HG02884 (cell line): ENCODE measurements around the gene NMNAT3.
"Not testable (repeated sequence)": the region's sequence is repeated elsewhere in the genome, so short reads cannot be mapped to it uniquely, and the experiment has no call there.

Source experiments
- ATAC-seq: cut with Tn5 transposase; IDR thresholded peaks from one replicate; pipeline ENCODE4 v1.9.1; 2021; ENCODE audit warnings: mild to moderate bottlenecking, moderate library complexity; ENCODE audit not compliant: unreplicated experiment

NMNAT3 gene

DNA sequence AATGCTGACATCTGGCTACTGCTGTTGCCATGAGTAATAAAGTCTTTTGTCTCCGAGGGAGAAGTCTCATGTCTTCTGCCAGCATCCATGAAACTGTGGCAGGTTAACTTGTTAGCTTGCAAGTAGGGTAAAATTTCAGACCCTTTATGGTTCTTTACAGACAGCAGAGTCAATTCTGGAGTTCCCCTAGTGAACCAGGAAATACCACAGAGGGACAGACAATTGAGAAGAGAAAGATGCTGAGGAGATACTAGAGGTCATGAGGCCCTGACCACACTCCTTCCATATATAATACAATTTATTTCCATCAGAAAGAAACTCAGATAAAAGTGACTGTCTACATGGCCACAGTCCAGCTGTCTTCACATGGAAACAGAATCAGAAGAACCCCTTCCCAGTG is 38.1 kb downstream of the NMNAT3 start:
- ATAC-seq, result peak; percentile 62

DNA sequence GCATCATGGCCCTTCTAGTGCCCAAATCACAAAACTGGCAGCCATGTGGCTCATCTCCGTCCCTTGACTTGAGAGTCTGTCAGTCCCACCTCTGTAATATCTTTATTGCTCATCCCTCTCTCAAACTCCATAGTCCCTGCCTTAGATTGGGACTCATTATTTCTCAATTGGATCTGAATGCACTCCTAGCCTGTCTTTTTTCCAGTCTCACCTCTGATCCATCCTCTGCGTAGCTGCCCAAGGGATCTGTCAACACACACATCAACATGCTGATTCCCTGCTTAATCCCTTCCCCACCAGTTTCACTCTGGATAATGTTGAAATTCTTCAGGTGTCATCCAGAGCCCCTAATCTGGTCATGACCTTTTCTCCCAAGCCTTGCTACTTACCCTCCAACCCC is 39.3 kb downstream of the NMNAT3 start:
- no peak for ATAC-seq

DNA sequence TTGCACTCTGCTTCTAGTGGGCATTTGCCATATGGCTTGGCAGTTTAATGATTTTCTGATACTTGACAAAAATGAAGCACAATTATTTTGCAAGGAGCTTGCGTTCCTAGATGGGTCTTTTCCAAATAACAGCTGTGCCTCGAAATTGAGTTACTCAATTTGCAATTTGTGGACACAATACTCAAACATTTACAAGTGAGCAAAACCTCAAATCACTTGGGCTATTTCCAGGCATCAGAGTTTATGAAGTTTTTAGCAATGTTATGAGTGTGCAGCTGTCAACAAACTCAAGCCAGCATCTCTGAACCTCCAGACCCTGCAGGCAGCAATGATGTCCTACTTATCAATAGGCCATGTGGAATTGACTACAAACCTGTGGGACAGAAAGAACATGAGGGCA is 41.3 kb downstream of the NMNAT3 start:
- ATAC-seq, result no peak

DNA sequence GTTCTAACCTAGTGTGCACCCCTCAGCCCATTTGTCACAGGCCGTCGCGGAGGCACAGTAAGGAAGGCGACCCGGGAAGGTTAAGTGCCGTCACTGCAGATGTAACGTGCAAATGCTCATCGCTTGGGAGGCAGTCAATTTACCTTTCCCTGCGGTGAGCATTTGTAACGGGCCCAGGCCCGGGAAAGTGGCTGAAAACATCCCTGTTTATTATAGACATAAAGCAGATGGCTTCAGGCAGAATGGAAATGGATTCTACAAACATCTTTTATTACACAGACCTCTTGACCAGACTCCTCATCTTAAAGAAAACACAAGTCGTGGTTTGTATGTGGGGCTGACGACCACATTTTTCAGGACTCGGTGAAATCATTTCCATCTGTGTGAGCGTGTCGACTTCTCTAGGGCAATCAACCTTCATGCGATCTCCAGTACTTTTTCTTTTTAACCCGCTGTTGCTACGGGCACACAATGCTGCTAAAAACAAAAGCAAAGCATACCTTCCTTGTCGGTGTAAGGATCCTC is 43.6 kb downstream of the NMNAT3 start:
- no peak for ATAC-seq

DNA sequence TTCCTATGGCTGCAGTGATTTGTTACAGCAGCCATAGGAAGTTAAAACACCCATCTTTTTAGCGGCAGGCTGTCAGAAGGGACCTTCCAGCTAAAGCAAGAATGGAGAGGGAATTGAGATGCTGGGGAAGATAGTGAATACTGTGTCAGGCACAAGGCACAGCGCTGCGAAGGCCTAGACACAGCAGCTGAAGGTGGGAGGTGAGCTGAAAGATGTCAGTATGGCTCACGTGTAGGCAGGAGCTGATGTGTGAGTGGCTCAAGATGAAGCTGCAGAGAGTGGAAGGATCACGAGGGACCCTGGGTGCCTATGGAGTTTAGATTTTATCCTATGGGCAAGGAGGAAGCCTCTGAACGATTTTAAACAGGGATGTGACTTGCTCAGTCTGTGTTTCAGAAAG is 44.3 kb downstream of the NMNAT3 start:
- ATAC-seq, result no peak

DNA sequence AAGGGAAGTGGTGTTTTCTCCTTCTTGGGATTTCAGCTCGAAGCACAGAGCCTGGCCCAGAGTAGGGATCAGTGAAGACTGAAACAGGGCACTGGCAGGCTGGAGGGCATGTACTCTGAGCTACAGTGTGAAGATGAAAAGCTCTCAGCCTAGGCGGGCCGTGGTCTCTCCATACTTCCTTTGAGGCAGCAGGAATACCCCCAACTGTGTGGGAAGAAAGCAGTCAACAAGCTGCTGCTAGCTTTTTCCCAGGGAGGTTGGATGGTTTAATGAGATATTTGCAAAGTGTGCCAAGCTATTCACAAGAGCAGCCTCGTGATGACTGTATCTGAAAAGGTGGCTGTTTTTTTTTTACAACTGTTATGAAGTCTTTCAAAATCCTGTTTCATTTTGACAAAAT is 47.2 kb downstream of the NMNAT3 start:
- ATAC-seq, result no peak

DNA sequence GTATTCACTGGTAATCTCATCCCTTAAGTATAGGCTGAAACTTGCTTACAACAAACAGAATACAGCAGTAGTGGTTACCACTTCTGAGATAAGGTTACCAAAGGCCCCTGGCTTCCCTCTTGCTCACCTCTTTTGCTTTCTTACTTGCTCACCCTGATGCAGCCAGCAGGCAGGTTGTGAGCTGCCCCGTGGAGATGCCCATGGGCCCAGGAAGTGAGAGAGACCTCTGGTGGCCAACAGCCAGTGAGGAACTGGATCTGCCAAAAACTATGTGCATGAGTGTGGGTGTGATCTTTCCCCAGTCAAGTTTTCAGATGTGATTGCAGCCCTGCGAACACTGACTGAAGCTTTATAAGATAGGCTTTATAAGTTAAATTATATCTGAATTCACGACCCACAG is 48.7 kb downstream of the NMNAT3 start:
- peak; percentile 67 for ATAC-seq

DNA sequence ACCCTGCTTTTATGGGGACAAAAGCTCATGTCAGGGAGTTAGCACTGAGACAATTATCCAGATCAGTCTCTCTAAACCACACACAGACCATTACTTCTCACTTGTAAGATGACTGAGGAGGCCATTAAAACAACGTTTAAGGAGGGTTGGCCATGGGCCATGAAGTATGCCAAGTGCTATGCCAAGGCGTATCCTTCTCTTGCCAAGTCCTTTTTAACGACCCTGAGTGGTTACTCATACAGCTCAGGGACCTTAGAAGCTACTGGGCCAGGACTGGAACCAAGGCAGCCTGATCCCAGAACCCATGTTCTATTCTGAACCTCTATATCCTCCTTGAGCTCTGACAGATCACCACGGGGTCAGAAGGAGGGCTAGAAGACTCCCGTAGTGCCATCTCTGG is 50.0 kb downstream of the NMNAT3 start:
- no peak for ATAC-seq

DNA sequence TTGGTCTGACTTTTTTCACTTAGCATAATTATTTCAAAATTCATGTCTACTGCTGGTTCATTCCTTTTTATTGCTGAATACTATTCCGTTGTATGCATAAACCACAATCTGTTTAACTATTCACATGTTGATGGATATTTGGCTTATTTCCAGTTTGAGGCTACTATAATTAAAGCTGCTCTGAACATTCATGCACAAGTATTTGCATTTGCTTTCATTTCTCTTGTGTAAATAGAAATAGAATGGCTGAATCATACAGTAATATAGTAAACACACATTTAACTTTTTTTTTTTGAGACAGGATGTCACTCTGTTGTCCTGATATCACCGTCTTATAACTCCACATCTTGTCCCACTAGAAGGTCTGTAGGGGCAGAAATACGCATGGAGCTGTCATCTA is 57.3 kb downstream of the NMNAT3 start:
- no peak for ATAC-seq

DNA sequence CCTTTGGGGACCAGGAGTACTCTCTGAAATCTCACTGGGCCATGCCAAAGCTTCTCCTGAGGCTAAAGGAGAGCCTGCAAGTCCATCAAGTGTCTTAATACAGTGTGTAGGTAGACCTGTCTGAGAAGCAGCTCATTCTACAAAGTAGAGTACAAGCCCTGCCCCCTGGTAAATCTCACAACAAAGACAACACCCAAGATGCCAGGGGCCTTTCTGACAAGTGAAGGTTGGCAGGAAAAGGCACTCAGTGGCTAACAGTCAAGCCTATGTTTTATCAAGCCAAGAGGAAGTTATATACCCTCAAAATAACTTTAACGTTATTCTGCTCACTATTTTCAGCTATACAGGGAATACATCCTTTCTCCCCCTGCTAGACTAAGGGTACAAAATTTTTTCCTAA is 58.3 kb downstream of the NMNAT3 start:
- no peak for ATAC-seq

DNA sequence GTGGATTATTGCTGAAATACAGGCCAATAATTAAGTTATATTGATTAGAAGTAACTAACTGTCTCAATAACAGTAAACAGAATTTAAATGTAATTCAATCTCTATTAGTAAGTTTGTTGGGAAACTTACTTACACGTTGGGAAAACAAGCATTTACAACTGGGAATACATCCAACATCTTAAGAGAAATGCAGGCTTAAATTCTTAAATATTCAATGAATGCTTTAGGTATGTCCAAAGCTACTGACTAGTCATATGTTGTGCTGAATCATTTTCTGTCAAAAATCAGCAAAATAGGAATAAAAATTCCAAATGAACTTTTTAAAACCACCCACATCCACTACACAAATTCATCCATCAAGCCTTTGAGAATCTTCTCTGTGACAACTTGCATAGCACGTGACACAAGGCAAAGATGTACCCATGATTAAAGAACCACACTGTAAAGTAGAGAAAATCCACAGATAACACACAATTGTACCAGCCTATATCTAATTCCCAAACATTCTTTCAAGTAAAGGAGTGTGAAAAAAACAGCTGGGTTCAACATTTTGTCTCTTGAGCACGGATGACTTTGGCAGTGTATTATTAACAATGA is 60.0 kb downstream of the NMNAT3 start:
- ATAC-seq, result no peak

DNA sequence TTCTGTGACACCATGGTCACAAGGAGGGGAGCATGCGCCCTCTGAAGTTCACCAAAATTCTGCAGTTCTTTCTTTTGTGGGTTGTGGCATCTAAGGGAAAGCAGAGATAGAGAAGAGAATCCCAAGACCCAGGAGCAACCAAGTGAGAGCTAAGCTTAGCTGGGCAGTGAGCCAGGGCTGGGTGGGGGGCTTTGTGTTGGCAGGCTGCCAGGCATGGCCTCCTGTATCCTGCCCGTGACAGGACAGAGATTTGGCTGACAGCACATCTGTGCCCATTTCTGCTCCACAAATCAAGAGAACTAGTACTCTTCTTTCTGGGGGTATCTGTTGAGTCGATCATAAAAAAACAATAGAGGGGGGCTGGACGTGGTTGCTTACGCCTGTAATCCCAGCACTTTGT is 66.2 kb downstream of the NMNAT3 start:
- ATAC-seq, result no peak

DNA sequence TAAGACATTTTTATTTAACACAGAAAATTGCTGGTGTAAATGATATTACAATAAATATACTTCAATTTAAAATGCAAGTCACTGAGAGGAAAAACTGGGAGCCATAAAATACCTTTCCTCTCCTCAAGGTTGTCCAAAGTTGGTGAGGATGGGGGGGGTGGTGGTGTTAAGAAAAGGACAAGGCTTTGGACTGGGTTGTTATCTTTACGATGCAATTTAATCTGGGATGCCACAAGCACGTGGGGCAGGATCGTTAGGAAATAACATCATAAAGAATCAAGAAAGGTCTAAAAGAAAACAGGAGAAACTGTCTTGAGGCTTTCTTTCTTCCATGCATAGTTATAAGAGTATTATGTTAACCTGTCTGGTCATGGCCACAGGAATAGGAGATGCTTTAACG is 66.9 kb downstream of the NMNAT3 start:
- ATAC-seq, result no peak

DNA sequence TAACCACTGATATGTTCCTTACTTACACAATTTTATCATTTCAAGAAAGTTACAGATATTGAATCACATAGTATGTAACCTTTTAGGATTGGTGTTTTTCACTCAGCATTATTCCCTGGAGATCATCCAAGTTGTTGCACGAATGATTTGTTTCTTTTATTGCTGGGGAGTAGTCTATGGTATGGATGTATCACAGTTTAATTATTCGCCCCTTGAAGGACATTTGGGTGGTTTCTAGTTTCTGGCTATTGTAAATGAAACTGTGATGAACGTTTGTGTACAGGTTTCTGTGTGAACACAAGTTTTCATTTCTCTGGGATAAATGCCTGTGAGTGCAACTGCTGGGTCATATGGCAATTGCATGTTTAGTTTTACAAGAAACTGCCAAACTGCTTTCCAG is 68.8 kb downstream of the NMNAT3 start:
- no peak for ATAC-seq

DNA sequence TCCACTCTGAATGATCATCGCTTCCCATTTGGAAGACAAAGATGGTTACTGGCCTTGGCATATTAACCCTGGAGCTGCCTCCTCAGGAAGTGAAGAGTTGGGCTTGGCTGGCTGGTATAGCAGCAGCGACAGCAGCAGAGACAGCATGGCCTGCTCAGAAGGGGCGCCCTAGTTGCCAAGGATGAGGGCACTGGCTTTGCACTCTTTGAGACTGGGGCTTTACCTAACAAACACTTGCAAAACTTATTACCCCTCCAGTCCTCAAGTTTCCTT is 69.7 kb downstream of the NMNAT3 start:
- no peak for ATAC-seq

DNA sequence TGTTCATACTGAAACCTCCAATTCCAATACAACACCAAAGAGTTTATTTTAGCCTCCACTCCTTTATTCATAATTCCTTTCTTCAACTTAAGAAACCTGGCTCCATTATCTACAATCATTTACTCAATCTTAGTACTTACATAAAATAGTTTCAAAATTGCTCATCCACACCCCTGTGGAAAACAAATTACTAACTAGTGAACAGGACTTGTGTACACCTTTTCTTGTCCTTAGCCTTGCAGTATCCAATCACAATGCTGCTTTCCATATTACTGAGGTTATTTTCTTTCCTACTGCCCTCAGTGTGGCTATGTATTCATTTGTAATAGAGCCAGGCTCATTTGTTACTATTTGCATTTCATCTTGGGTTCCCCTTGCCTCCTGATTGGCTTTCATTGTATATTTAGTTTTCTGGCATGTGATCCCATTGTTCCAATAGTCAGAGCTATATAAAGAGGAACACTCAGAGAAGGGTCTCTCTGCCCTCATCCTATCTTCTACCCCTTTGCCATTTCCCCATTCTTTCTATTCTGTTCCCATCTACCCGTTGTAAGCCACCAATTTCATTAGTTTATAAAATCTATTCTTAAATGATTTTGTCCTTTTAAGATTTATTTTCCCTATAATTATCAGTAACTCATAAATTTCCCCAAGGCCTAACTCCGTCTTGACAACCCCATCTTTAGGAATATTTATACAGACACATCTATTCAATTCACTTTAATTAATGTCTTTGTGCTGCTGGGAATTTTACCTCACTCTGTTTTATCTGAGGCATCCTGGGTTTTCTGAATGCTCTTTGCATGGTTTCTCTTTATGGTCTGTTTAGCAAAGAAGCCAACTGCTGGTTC is 70.3 kb downstream of the NMNAT3 start:
- no peak for ATAC-seq

DNA sequence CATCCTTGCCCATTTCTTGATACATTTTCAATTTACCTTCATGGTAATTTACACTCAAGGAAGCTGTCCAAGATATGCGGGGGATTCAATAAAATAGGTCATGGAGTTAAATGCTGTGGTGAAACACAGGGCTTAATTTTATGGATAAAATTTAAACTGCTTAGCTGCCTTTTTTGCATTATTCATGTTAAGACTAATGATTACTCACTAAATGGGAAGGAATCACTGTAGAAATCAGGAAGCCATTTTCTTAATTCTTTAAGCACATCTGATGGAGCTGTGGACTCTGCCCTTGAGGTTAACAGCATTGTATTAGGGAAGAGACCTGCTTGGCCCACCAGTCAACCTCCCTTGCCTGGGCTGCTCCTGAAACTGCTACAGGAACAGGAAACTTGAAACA is 75.8 kb downstream of the NMNAT3 start:
- ATAC-seq, result no peak

DNA sequence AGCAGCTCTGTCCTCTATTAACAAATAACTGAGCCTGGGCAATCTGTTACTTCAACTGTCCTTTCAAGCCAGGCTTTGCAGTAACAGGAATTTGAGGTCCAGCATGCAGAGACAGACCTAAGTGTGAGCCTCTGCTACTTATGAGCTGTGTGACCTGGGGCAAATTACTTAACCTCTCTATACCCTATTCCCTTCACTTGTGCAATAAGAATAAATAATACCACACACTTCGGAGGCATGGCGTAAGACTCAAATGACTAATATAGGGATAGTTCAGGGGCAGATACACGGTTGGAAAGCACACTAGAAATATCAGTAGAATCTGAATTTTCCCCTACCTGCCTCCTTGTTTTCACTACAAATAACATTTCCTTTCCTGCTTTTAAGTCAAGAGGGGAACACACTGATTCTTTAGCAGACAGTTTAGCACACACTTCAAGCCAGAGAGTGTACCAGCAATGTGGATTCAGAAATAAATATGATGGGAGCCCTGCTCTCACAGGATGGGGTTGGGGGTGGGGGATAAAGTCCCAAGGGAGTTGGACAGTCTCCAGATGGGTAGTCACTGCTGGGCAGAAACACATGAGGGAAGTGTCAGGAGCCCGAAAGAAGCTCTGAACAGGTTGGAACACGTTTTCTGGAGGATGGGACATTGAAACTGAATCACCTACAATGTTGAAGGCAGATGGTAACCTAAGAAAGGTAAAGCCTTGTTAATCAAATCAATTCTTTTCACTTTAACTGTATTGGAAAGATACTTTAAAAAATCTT is 76.4 kb downstream of the NMNAT3 start:
- no peak for ATAC-seq

DNA sequence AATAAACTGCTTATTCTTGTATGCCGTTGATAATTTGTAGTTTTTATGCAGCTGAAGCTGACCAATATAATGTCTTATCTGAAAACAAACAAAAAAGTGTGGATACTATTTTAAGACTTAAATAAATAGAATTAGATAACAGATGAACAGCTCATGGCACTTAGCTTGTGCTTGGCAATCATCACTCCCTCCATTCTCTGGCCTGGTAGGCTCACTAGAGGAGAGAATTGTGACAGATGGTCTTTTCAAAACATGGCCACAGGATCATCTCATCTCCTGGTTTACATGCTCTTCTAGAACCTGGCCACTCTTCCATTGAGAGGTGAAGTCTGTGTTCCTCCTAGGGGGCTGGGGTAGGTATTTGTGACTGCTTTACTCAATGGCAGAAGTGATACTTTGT is 79.8 kb downstream of the NMNAT3 start:
- ATAC-seq, result no peak

DNA sequence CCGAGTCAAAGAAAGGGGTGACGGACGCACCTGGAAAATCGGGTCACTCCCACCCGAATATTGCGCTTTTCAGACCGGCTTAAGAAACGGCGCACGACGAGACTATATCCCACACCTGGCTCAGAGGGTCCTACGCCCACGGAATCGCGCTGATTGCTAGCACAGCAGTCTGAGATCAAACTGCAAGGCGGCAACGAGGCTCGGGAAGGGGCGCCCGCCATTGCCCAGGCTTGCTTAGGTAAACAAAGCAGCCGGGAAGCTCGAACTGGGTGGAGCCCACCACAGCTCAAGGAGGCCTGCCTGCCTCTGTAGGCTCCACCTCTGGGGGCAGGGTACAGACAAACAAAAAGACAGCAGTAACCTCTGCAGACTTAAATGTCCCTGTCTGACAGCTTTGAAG is 86.6 kb downstream of the NMNAT3 start:
- ATAC-seq, result not testable (repeated sequence)

DNA sequence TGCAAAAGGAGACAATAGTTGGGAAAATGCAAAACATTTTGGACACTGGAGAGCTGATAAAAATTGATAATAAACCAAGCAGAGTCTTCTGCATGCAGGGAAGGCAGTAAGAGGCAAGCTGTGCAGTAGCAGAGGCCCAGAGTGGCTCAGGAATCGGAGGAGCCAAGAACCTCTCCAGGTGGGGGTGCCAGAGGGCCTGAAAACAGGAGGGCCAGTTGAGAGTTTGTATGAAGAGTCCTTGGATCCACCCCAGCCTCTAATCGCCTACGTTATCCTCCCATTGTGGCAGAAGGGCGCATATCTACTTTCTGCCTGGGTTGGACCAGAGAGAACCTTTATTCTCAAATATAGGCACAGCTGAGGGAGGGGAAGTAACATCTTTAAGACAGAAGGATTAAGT is 89.3 kb downstream of the NMNAT3 start:
- no peak for ATAC-seq

DNA sequence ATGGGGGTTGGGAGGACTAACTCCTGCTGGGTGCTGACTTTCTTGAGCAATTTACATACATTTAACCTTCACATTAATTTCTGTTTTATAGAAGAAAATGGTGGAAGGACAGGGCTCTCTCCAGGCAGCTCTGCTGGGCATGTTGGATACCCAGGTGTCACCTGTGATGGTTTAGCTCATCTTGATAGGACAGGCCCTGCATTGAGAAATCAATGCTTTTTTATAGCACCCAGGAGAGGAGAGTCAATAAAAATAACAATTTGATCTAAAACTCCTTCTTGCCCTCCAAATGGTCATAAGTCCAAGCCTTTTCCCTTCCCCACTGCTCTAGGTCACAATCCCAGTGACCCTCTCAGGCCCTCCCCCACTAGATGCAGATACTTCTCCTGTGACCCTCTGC is 90.0 kb downstream of the NMNAT3 start:
- no peak for ATAC-seq
